BLaER1 treated with 17β-estradiol and CSF1 and Interleukin-3, amounts not matched to agents 10 nM and 100 nM (cell line): ENCODE data around the gene SWT1.

Experiments
- H3K27ac ChIP-seq, 11 experiments: shearing (Covaris generic); formaldehyde crosslinking; 2 replicates each; pipeline ENCODE4 v1.8.1; 2022
- H3K27me3 ChIP-seq, 11 experiments: shearing (Covaris generic); formaldehyde crosslinking; 2 replicates each; pipeline ENCODE4 v1.8.1; 2022
- H3K36me3 ChIP-seq, 11 experiments: shearing (Covaris generic); formaldehyde crosslinking; 2 replicates each; pipeline ENCODE4 v1.8.1; 2022
- H3K4me1 ChIP-seq, 10 experiments: shearing (Covaris generic); formaldehyde crosslinking; 2 replicates each; pipeline ENCODE4 v1.8.1; 2022
- H3K4me2 ChIP-seq, 11 experiments: shearing (Covaris generic); formaldehyde crosslinking; 2 replicates each; pipeline ENCODE4 v1.8.1; 2022
- H3K4me3 ChIP-seq, 10 experiments: shearing (Covaris generic); formaldehyde crosslinking; 2 replicates each; pipeline ENCODE4 v1.8.1; 2022
- H3K9ac ChIP-seq, 11 experiments: shearing (Covaris generic); formaldehyde crosslinking; 2 replicates each; pipeline ENCODE4 v1.8.1; 2022
- H3K9me3 ChIP-seq, 11 experiments: shearing (Covaris generic); formaldehyde crosslinking; replicated peaks in 1 of 11; 2 replicates each; pipeline ENCODE4 v1.8.1; 2022
- H4K20me1 ChIP-seq, 11 experiments: shearing (Covaris generic); formaldehyde crosslinking; 2 replicates each; pipeline ENCODE4 v1.8.1; 2022
- Cebpa-rat ChIP-seq, 11 experiments: shearing (Covaris generic); IDR thresholded peaks; 2 replicates each; pipeline ENCODE4 v1.8.1; 2022

SWT1 gene

GRCh38 chr1:185271921-185272320 lies 115.0 kb downstream of the SWT1 start:
- Histone ChIP-seq H3K36me3 (no peaks in the 10 kb centered on the region), H3K4me1 (no peaks in the 10 kb centered on the region), H3K27me3 (no peaks in the 10 kb centered on the region), H3K9me3 (no peaks in the 10 kb centered on the region), H3K4me3 (no peak overlapping the region), H3K4me2 (no peak overlapping the region), H3K27ac (no peak overlapping the region), H3K9ac (no peak overlapping the region), H4K20me1 (no peaks in the 10 kb centered on the region)
- no peak for TF ChIP-seq Cebpa-rat (IDR thresholded peaks at IDR 0.05)

- H3K9ac ChIP-seq, result no peak overlapping the region
- no peak overlapping the region for H3K4me3 ChIP-seq
- no peak overlapping the region for H3K4me2 ChIP-seq
- H3K4me1 ChIP-seq, result peaks cover 0 to 22% (median 5%) of the 10 kb centered on the region in 10 experiments; a peak in 10 of 20 replicates
- TF ChIP-seq Cebpa-rat (IDR thresholded peaks at IDR 0.05), result no peak
- peaks cover 0 to 19% (median 0%) of the 10 kb centered on the region in 11 experiments; a peak in 3 of 22 replicates for H3K36me3 ChIP-seq
- H3K27ac ChIP-seq, result no peak overlapping the region
- no peaks in the 10 kb centered on the region for H3K27me3 ChIP-seq
- peaks cover 0 to 12% (median 0%) of the 10 kb centered on the region in 11 experiments; a peak in 1 of 22 replicates for H3K9me3 ChIP-seq
- H4K20me1 ChIP-seq, result no peaks in the 10 kb centered on the region
Measured at GRCh38 chr1:185279571-185279970, 122.6 kb downstream of the SWT1 start.

- H3K27me3 ChIP-seq, result no peaks in the 10 kb centered on the region
- H3K9ac ChIP-seq, result no peak overlapping the region
- H3K36me3 ChIP-seq, result peaks cover 0 to 19% (median 0%) of the 10 kb centered on the region in 11 experiments; a peak in 3 of 22 replicates
- TF ChIP-seq Cebpa-rat (IDR thresholded peaks at IDR 0.05), result no peak
- peaks cover 0 to 22% (median 5%) of the 10 kb centered on the region in 10 experiments; a peak in 10 of 20 replicates for H3K4me1 ChIP-seq
- H3K27ac ChIP-seq, result no peak overlapping the region
- H3K9me3 ChIP-seq, result peaks cover 0 to 12% (median 0%) of the 10 kb centered on the region in 11 experiments; a peak in 1 of 22 replicates
- H3K4me3 ChIP-seq, result no peak overlapping the region
- H3K4me2 ChIP-seq, result peak overlapping the region in 2 of 11 experiments; percentile 25 to 77; a peak in 4 of 22 replicates
- no peaks in the 10 kb centered on the region for H4K20me1 ChIP-seq
Measured at GRCh38 chr1:185280589-185280988, 123.6 kb downstream of the SWT1 start.

- Histone ChIP-seq H3K27ac (no peak overlapping the region), H3K9me3 (peaks cover 0 to 12% (median 0%) of the 10 kb centered on the region in 11 experiments; a peak in 1 of 22 replicates), H3K4me1 (peaks cover 0 to 22% (median 5%) of the 10 kb centered on the region in 10 experiments; a peak in 10 of 20 replicates), H4K20me1 (no peaks in the 10 kb centered on the region), H3K36me3 (peaks cover 0 to 19% (median 0%) of the 10 kb centered on the region in 11 experiments; a peak in 3 of 22 replicates), H3K27me3 (no peaks in the 10 kb centered on the region), H3K9ac (no peak overlapping the region), H3K4me2 (peak overlapping the region in 4 of 11 experiments; percentile 12 to 77 (median 29); a peak in 6 of 22 replicates), H3K4me3 (no peak overlapping the region)
- no peak for TF ChIP-seq Cebpa-rat (IDR thresholded peaks at IDR 0.05)
Measured at GRCh38 chr1:185281245-185281644, 124.3 kb downstream of the SWT1 start.

GRCh38 chr1:185284116-185284515 lies 127.1 kb downstream of the SWT1 start:
- no peaks in the 10 kb centered on the region for H3K27me3 ChIP-seq
- no peak overlapping the region for H3K4me3 ChIP-seq
- peaks cover 0 to 13% (median 1%) of the 10 kb centered on the region in 11 experiments; a peak in 4 of 22 replicates for H3K36me3 ChIP-seq
- H4K20me1 ChIP-seq, result no peaks in the 10 kb centered on the region
- H3K4me1 ChIP-seq, result peaks cover 0 to 26% (median 5%) of the 10 kb centered on the region in 10 experiments; a peak in 10 of 20 replicates
- no peak overlapping the region for H3K4me2 ChIP-seq
- no peak overlapping the region for H3K9ac ChIP-seq
- H3K27ac ChIP-seq, result no peak overlapping the region
- H3K9me3 ChIP-seq, result peaks cover 0 to 12% (median 0%) of the 10 kb centered on the region in 11 experiments; a peak in 1 of 22 replicates
- no peak for TF ChIP-seq Cebpa-rat (IDR thresholded peaks at IDR 0.05)

- H3K36me3 ChIP-seq, result peaks cover 0 to 19% (median 5%) of the 10 kb centered on the region in 11 experiments; a peak in 7 of 22 replicates
- H3K9me3 ChIP-seq, result peaks cover 0 to 9% (median 0%) of the 10 kb centered on the region in 11 experiments; a peak in 1 of 22 replicates
- peaks cover 0 to 27% (median 5%) of the 10 kb centered on the region in 10 experiments; a peak in 10 of 20 replicates for H3K4me1 ChIP-seq
- no peak overlapping the region for H3K4me3 ChIP-seq
- no peak for TF ChIP-seq Cebpa-rat (IDR thresholded peaks at IDR 0.05)
- no peaks in the 10 kb centered on the region for H4K20me1 ChIP-seq
- H3K9ac ChIP-seq, result no peak overlapping the region
- H3K4me2 ChIP-seq, result no peak overlapping the region
- no peaks in the 10 kb centered on the region for H3K27me3 ChIP-seq
- no peak overlapping the region for H3K27ac ChIP-seq
Measured at GRCh38 chr1:185284533-185285276, 127.7 kb downstream of the SWT1 start.

GRCh38 chr1:185287451-185287850 lies 130.5 kb downstream of the SWT1 start:
- peaks cover 0 to 15% (median 1%) of the 10 kb centered on the region in 10 experiments; a peak in 11 of 20 replicates for H3K4me1 ChIP-seq
- H3K9me3 ChIP-seq, result no peaks in the 10 kb centered on the region
- H3K27ac ChIP-seq, result no peak overlapping the region
- peaks cover 0 to 2% (median 0%) of the 10 kb centered on the region in 11 experiments; a peak in 1 of 22 replicates for H4K20me1 ChIP-seq
- H3K4me3 ChIP-seq, result no peak overlapping the region
- no peak overlapping the region for H3K4me2 ChIP-seq
- H3K36me3 ChIP-seq, result peaks cover 0 to 40% (median 10%) of the 10 kb centered on the region in 11 experiments; a peak in 11 of 22 replicates
- H3K9ac ChIP-seq, result no peak overlapping the region
- no peaks in the 10 kb centered on the region for H3K27me3 ChIP-seq
- no peak for TF ChIP-seq Cebpa-rat (IDR thresholded peaks at IDR 0.05)

- Histone ChIP-seq H3K27me3 (no peaks in the 10 kb centered on the region), H3K27ac (no peak overlapping the region), H3K4me3 (no peak overlapping the region), H3K36me3 (peaks cover 0 to 49% (median 18%) of the 10 kb centered on the region in 11 experiments; a peak in 15 of 22 replicates), H3K9me3 (no peaks in the 10 kb centered on the region), H3K4me1 (peaks cover 0 to 25% (median 6%) of the 10 kb centered on the region in 10 experiments; a peak in 12 of 20 replicates), H4K20me1 (peaks cover 0 to 11% (median 0%) of the 10 kb centered on the region in 11 experiments; a peak in 4 of 22 replicates), H3K4me2 (no peak overlapping the region), H3K9ac (no peak overlapping the region)
- no peak for TF ChIP-seq Cebpa-rat (IDR thresholded peaks at IDR 0.05)
Measured at GRCh38 chr1:185288435-185288834, 131.5 kb downstream of the SWT1 start.

GRCh38 chr1:185289880-185290279 lies 132.9 kb downstream of the SWT1 start:
- Histone ChIP-seq H3K9ac (no peak overlapping the region), H3K4me2 (no peak overlapping the region), H3K4me3 (no peak overlapping the region), H3K4me1 (peaks cover 0 to 39% (median 6%) of the 10 kb centered on the region in 10 experiments; a peak in 12 of 20 replicates), H3K36me3 (peaks cover 9 to 64% (median 32%) of the 10 kb centered on the region in 11 experiments; a peak in 21 of 22 replicates), H3K27ac (no peak overlapping the region), H3K27me3 (no peaks in the 10 kb centered on the region), H3K9me3 (no peaks in the 10 kb centered on the region), H4K20me1 (peaks cover 0 to 21% (median 4%) of the 10 kb centered on the region in 11 experiments; a peak in 5 of 22 replicates)
- no peak for TF ChIP-seq Cebpa-rat (IDR thresholded peaks at IDR 0.05)
